ENCODE results near the gene DHRSX.

GRCh38 chrX:2187352-2188115, 313.2 kb downstream of the DHRSX start:
- TF ChIP-seq CTCF (IDR thresholded peaks at IDR 0.05; ENCODE audit: insufficient read depth, low read length, poor library complexity, severe bottlenecking) (no peak), EZH2phosphoT487 (conservative IDR thresholded peaks at IDR 0.05; ENCODE audit: low read length) (no peak)

All from SU-DHL-6 (cell line).